ENCODE measurements around the gene CYP4F11. TPM values are rescaled to one million over a fixed set of nuclear protein-coding genes. Genes with fewer than 3 reads are reported as not detected.
"Not testable (repeated sequence)": the region's sequence is repeated elsewhere in the genome, so short reads cannot be mapped to it uniquely, and the experiment has no call there.

Gene CYP4F11
- not detected in 2 replicates for total RNA-seq

- DNase-seq (ENCODE audit: low read depth, low spot score), result no peak
Measured at GRCh38 chr19:15934332-15935078, at the start of gene CYP4F11. Gene CYP4F11 (minus strand): TSS chr19:15934529. CDS start chr19:15934408, 121 bp downstream.

- no peak for DNase-seq (ENCODE audit: low read depth, low spot score)
Measured at GRCh38 chr19:15979293-15979692, 45.0 kb upstream of the CYP4F11 start.

GRCh38 chr19:15977690-15978089 lies 43.4 kb upstream of the CYP4F11 start:
- no peak for DNase-seq (ENCODE audit: low read depth, low spot score)

GRCh38 chr19:15976836-15977689 lies 42.7 kb upstream of the CYP4F11 start:
- no peak for DNase-seq (ENCODE audit: low read depth, low spot score)

- DNase-seq (ENCODE audit: low read depth, low spot score), result no peak
Measured at GRCh38 chr19:15974856-15975255, 40.5 kb upstream of the CYP4F11 start.

- DNase-seq (ENCODE audit: low read depth, low spot score), result not testable (repeated sequence)
Measured at GRCh38 chr19:15972043-15972442, 37.7 kb upstream of the CYP4F11 start.

- no peak for DNase-seq (ENCODE audit: low read depth, low spot score)
Measured at GRCh38 chr19:15971224-15971780, 37.0 kb upstream of the CYP4F11 start.

- DNase-seq (ENCODE audit: low read depth, low spot score), result no peak
Measured at GRCh38 chr19:15964231-15964630, 29.9 kb upstream of the CYP4F11 start.

- DNase-seq (ENCODE audit: low read depth, low spot score), result no peak
Measured at GRCh38 chr19:15962319-15962718, 28.0 kb upstream of the CYP4F11 start.

- no peak for DNase-seq (ENCODE audit: low read depth, low spot score)
Measured at GRCh38 chr19:15954820-15955219, 20.5 kb upstream of the CYP4F11 start.

GRCh38 chr19:15948223-15949058 lies 14.1 kb upstream of the CYP4F11 start, which contains the start of gene OR10H4:
Gene OR10H4 (plus strand): TSS chr19:15949008. CDS start chr19:15949008, 0 bp downstream.
- no peak for DNase-seq (ENCODE audit: low read depth, low spot score)

GRCh38 chr19:15945301-15945700 lies 11.0 kb upstream of the CYP4F11 start:
- DNase-seq (ENCODE audit: low read depth, low spot score), result no peak

- DNase-seq (ENCODE audit: low read depth, low spot score), result no peak
Measured at GRCh38 chr19:15944401-15944800, 10.1 kb upstream of the CYP4F11 start.

GRCh38 chr19:15937771-15938170 lies 3.4 kb upstream of the CYP4F11 start:
- DNase-seq (ENCODE audit: low read depth, low spot score), result no peak

GRCh38 chr19:15936950-15937349 lies 2.6 kb upstream of the CYP4F11 start:
- no peak for DNase-seq (ENCODE audit: low read depth, low spot score)

- no peak for DNase-seq (ENCODE audit: low read depth, low spot score)
Measured at GRCh38 chr19:15936173-15936572, 1.8 kb upstream of the CYP4F11 start.

- no peak for DNase-seq (ENCODE audit: low read depth, low spot score)
Measured at GRCh38 chr19:15935167-15935702, 906 bp upstream of the CYP4F11 start.

- not testable (repeated sequence) for DNase-seq (ENCODE audit: low read depth, low spot score)
Measured at GRCh38 chr19:15933761-15934331, 483 bp downstream of the CYP4F11 start.

GRCh38 chr19:15928321-15928720 lies 6.0 kb downstream of the CYP4F11 start:
- no peak for DNase-seq (ENCODE audit: low read depth, low spot score)

GRCh38 chr19:15926484-15926883 lies 7.8 kb downstream of the CYP4F11 start:
- DNase-seq (ENCODE audit: low read depth, low spot score), result no peak

GRCh38 chr19:15923702-15924101 lies 10.6 kb downstream of the CYP4F11 start:
- no peak for DNase-seq (ENCODE audit: low read depth, low spot score)

All from pulmonary artery endothelial cell (primary cell).